Measurements from ENCODE around the gene RAD51B.

The RAD51B gene

DNA sequence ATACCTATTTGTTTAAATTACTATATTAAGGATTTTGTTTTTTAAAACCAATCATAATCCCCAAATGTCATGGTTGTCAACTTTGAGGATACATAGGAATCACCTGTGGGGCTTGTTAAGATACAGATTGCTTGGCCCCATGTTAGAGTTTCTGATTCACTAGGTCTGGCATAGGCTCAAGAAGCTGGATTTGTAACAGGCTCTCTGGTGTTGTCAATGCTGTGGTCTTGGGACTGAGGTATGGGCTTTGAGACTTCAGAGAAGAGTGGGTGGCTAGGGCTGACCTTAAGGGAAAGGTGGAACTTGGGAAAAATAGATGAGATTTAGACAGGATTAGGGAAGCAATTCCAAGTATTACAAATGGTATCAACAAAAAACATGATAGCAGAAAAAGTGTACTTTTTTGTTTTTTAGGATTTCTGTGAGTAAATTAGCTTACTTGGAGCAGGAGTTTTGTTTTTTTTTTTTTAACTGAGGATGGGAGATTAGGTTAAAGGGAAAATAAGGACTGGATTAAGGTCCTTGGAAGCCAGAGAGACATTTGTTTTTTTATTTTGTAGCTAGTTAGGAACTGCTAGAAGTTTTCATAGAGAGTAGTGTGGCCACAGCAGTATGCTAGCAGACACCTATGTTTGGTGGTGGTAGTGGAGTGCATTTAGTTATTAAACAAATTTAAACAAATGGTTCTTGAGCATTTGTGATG lies 88.6 kb downstream of the RAD51B start:
- no peak for DNase-seq

DNA sequence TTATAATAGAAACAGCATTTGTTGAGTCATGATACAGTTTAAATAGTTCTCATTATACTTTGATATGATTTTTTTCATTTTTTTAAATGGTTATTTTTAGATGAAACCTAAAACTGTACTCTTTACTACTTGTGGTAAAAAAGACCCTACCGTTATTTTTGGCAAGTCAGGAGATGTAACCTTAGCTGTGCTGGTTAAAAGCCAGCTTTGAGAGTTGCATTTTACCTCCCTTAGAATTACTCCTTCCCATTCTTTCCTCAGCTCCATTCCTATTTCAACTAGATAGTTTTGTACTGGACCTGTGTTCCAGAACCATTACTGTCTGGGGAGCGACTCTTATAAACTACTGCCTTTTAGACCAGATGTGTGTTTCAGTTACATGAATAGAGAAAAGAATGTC lies 92.0 kb downstream of the RAD51B start:
- DNase-seq: no peak

DNA sequence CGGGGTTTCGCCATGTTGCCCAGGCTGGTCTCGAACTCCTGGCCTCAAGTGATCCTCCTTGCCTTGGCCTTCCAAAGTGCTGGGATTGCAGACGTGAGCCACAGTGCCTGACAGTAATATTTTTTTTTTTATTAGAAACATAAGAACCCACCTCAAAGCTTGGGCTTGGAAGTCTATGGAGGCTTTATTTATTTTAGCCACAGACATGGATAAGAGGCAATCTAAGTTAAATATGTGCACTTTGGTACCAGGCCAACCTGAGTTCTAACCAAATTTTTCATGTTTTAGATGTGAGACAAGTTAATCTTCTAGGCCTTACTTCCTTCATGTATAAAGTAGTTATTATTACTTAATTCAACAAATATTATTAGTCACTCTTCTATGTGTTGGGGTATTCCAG lies 96.9 kb downstream of the RAD51B start:
- no peak for DNase-seq

DNA sequence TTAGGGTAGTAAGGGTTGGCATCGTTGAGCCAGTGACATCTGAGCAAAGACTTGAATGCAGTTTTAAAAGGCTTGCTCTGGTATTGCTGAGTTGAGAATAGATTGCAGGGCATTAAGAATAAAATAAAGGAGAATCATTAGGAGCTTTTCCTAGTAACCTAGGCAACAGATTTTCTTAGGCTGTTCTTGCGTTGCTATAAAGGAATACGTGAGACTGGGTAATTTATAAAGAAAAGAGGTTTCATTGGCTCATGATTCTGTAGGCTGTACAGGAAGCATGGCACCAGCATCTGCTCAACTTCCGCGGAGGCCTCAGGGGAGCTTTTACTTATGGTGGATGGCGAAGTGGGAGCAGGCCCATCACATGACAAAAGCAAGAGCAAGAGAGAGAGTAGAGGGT lies 97.4 kb downstream of the RAD51B start:
- DNase-seq: no peak

DNA sequence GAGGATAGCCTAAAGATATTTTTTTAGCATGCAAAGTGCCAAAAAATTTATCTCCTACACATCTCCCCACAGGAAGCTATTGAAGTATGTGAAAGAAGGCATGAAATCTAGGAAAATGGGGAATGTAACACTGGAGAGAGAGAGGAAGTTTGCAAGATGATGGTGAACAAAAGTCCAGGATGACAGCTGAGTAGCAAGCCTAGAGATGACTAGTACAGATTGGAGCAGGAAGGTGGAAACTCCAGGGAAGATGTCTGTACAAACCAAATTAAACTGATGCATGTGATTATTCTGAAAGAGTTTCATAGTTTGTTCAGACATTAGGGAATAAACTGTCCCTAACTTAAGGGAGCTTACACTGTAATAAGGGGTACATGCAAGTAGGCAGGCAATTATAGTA lies 99.3 kb downstream of the RAD51B start:
- no peak for DNase-seq

DNA sequence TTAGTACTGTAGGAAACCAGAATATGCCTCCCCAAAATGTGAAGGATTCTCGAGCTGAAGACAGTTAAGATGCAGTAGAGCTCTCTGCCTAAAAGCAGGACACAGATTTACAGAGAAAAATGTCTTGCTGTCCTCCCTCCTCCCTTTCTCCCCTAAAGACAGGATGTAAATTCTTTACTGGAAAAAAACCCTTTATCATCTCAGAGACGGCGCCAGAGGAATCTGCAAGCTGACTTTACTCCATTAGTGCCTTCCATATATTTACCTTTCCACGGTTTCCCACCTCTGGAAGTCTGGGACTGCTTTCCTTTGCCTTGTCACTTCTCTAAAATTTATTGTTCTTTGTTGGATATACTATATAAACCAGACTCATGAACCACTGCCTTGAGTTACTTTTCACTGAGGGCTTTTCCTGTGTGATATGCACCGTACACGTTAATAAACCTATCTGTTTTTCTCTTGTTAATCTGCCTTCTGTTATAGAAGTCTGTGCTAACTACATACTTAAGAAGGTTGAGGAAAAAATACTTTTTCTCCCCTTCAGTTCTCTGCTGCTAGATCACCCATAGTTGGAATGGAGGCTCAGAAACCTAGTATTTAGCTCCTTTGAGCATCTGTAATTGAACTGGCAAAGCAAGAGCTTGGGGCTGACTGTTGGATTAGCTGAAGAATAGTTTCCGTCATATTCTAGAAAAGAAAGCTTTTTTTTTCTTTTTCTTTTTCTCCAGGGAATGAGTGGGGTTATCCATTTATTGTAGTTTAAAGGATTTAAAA lies 99.9 kb downstream of the RAD51B start:
- DNase-seq: no peak

DNA sequence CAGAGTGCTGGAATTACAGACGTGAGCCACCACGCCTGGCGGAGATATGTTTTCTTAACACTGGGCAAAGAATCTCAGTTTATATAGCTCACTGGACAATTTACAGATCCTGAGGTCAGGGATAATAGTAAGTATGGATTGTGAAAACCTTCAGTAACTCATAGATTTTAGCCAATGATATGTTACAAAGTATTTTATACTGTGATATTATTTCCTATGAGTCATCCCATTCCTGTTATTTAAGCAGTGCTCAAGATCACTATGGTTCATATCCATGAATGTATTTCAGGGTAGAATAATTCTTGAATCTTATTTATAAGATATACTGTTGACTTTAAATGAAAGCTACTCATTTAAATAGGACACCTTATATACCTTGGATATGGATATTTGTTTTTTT lies 107.2 kb downstream of the RAD51B start:
- DNase-seq: no peak

DNA sequence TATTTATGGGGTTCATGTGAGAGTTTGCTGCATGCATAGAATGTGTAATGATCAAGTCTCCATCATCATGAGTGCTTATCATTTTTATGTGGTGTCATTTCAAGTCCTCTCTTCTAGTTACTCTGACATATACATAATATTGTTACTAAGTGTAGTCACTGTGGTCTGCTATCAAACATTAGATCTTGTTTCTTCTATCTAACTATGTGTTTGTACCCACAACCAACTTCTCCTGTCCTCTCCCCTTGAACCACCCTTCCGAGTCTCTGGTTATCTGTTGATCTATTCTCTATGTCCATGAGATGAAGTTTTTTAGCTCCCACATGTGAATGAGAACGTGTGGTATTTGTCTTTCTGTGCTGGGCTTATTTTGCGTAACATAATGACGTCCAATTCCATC lies 107.7 kb downstream of the RAD51B start:
- no peak for DNase-seq

DNA sequence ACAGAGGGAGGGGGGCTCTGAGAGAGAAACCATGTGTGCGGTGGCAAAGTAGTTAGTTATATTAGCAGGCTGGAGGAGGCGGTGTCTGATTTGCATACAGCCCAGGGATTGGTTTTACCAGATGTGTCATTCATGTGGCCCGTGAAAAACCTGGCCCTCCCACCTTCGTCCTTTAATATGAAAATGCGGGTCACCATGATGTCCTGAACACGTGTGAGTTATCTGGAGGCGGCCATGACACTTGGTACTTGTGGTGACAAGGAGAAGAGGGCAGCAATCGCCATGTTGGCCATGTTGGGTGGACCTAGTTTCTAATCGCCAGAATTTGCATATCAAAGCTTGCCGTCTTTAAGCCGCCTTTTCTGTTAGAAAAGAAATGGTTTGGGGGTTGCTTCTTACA lies 108.8 kb downstream of the RAD51B start:
- no peak for DNase-seq

DNA sequence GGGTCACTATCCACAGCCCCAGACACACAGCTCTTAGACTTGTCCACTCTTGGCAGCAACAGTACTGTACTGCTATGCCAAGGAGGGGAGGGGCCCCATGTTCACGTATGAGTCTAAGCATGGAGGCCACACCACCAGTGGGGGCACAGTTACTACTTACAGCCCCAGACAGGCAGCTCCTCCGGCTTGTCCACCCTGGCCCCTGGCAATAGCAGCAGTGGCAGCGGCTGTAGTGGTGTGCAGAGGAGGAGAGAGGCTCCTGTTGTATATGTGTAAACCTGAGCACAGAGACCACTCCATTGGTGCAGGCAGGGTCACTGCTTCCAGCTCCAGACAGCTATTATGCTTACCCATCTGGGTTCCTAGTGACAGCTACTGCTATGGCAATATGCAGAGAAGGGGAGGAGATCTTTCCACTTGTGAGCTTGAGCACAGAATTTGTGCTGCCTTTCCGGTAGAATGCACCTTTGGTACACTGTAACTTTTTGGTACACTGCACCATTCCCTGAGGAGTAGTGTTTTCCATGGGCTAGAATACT lies 113.2 kb downstream of the RAD51B start:
- DNase-seq: no peak

DNA sequence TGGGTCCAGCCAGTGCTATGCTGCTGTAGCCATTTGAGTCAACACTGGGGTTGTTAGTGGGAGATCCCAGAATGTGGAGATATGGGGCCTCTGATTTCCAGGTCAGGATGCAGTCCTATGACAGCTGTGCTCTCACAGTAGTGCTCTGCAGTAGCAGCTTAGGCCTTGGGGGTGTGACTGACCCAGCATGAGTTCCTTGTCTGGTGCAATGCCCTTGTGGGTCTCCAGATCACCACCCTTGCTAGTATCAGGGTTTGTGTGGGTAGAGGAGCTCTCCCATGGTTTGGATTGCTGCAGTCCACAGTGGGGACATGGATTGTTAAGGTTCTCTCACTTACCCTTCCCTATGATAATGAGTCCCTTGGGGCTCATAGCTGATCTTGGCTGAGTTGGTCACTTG lies 113.7 kb downstream of the RAD51B start:
- no peak for DNase-seq

DNA sequence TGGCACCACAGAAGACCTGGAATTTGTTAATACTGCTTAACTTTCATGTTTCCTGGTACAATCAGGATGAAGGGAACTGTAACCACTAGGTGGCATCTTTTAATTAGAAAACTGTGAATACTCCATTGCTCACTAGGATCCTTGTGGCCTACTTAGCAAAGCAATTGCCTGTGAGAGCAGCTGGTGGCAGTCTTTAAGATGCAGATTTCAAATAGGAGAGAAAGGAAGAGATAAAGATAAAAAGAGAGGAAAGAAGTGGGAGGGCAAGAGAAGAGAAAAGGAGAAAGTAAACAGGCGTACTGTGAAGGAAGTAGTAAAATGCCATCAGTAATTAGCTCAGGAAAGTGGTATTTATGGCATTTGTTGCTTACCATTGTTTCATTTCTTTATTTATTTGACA lies 114.5 kb downstream of the RAD51B start:
- peak; percentile 80 for DNase-seq

DNA sequence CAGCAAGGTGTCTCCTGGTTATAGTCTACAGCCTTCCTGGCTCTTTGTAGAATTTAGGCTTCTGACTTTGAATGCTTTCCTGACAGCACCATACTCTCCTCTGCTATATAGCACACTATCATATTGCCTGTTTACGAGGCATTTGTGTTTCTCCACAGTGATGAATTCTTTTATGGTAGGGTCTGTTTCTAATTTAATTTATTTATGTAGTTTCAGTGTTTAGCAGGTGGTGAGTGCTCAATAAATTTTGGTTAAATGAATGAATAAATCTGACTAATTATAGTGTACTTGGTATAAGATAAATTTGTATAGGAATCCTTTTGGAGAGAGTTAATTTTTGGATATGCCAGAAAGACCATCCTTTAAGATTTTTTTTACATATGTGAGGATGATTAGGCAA lies 115.3 kb downstream of the RAD51B start:
- DNase-seq: no peak

DNA sequence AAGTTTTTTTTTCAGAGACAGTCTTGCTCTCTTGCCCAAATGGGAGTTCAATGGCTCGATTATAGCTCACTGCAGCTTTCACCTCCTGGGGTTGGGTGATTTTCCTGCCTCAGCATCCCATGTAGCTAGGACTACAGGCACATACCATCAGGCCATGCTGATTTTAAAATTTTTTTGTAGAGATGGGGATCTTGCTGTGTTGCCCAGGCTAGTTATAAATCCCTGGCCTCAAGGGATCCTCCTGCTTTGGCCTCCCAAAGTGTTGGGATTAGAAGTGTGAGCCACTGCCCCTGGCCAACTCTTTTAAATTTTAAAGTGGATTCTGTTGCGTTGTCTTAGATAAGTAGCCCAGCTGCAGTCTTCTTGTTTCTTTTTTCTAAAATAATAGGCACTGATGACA lies 115.8 kb downstream of the RAD51B start:
- DNase-seq: no peak

DNA sequence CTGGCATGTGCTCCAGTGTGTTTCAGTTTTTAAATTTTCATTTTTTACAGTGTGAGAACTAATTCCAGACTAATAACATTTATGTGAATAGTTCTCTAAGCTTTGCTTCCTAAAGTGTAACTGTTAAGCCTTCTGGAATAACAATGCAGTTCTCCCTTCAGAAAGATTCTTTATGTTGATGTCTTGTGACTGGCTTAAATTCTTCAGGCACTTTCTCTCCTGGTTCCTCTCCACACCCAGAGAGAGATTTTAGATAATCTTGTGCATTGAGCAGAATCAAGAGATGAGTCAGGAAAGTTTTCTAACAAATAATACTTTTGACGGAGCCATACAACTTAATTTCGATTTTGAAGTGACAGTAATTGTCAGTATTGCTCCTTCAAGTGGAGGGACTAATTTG lies 118.5 kb downstream of the RAD51B start:
- no peak for DNase-seq

DNA sequence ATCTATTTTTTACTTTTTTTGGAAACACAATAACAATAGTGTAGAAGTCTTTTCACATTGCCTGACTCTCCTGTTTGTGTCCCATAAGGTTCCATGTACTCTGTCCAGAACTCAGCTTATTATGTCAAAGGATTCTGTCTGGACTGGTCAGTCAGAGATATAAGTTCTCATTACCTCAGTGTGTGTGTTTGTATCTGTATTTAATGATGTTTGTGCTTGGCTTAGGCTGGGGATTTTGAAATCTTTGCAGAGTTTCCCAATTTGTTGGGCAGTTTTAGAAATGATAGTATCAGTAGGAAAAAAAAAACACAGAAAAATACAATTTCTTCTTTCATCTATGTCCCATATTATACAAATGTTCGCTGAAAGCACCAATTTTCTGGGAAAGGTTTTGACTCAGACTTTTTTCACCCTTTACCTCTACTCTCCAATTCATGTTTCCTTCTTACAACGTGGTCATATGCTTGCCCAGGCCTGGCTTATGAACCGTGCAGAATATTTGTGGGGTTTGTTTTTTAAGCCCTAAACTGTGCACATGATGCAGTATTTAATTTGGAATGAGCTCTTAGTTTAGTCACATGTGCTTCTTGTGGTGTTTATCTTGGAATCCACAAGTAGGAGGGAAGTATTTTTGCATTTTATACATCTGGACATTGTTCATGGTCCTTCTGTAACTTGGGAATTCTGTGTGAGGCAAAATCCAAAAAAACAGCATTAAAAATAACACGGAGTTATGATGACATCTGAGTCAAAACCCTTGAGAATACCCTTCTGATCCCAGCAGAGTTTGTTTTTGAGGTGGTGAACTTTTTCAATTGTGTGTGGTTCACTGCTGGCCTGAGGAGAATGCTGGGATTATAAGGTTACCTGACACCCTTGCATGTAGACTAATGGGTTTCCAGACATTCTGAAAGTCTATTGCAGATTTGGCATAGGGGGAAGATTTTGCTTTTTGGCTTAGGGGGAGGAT lies 121.2 kb downstream of the RAD51B start:
- DNase-seq: peak; percentile 9

DNA sequence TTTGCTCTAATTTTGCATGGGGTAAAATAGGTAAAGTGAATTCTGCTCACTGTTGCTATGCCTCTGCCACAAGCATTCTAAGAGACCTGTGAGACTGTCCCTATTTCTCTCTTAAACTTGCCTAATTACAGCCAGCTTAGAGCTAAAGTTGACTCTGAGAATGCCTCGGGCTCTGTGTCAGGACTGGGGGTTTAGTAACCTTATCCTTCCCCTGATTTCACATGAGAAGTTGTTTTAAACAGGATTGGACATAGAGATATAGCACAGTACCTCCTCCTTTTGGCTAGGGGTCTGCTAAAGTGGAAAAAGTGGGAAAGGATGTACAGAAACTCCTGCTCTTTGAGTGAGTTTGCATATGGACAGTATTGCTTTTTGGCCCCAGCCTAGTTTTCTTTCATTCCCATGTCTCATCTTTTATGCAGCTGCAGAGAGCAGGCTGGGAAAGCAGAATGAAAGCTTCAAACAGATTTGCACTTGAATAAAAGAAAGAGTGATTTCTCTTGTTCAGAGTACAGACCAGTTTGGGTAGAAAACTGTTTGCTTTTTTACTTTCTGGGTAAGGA lies 122.0 kb downstream of the RAD51B start:
- peak; percentile 9 for DNase-seq

DNA sequence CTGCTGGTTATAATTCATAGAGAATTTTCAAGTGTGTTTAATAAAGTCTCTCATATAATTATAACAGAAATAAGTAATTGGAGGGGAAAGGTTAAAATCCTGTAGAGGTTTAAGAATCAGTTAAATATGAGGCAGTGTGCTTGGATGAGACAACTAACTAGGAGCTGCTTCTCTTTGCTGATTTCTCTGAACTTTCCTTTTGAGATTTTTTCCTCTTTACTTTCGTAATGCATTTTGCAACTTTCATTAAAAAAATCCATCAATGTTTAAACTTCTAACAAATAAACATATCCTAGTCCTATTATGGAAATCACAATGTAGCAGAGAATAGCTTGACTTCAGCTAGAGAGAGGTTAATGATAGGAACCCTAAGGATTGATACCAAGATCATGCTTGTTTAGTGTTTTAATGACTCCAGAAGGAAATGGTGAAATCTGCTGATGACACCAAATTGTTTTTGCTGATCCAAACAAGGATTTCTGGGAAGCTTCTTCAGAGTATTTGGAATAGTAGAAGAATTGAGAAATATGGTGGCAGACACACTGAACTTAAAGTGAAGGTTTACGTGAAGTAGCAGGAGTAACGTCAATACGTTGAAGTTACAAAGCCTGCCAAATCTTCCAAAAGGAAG lies 122.6 kb downstream of the RAD51B start:
- DNase-seq: no peak

DNA sequence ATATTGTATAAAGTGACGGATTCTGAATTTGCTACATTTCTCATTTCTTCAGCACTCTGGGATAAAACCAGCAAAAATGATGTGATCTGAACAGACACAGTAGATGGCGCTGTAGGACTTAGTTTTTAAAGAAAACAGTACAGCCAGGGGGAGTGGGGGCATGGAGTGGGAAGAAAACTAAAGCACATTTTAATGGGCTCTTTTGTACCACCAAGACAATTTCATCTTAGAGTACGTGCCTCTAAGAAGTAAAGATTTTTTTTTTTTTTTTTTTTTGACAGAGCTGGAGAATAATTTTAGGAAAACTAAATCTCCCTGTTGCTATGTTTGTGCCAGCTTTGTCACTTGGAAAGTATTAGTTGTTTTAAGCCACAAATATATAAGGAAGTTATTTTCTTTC lies 124.4 kb downstream of the RAD51B start:
- peak; percentile 83 for DNase-seq

DNA sequence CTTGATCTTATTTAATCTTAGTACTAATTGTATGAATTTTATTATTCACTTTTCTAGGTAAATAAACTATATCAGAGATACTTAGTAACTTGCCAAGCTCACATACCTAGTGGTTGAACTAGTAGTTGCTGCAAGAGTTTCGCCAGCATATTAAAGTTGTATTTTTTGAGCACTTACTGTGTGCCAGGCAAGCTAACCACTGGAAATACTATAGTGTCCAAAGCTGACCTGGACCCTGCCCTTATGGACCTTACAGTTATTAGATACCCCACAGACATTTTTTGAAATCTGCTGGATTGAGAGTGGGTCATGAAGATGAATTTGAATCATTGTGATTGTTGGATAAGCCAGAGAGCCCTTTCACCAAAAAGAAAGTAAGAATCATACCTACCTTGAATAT lies 125.0 kb downstream of the RAD51B start:
- no peak for DNase-seq

DNA sequence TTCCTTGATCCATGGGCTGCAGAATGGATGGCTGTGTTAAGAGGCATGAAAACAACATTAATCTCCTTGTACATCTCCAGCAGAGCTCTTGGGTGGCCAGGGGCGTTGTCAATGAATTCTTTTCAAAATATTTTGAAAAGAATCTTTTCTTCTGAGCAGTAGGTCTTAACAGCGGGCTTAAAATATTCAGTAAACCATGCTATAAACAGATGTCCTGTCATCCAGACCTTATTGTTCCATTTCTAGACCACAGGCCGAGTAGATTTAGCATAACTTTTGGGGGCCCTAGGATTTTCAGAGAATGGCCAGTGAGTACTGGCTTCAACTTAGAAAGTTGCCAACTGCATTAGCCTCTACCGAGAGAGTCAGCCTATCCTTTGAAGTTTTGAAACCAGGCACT lies 130.2 kb downstream of the RAD51B start:
- no peak for DNase-seq

DNA sequence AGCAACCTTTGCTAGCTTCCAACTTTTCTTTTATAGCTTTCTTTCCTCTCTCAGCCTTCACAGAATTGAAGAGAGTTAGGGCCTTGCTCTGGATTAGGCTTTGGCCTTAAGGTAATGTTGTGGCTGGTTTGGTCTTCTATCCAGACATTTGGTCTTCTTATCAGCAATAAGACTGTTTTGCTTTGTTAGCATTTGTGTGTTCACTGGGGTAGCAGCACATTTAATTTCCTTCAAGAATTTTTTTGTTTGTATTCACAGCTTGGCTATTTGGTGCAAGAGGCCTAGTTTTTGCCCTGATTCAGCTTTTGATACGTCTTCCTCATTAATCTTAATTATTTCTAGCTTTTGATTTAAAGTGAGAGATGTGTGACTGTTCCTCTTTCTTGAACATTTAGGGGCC lies 130.8 kb downstream of the RAD51B start:
- no peak for DNase-seq

Measured in DMS53 (cell line).